Activated naive CD4-positive, alpha-beta T cell treated with anti-CD3 and anti-CD28 coated beads, Interleukin-2, amount 10 ng/mL, durations not matched to agents 5 hours and 36 hours (primary cell): ENCODE measurements around the gene DUX4. TPM values are rescaled to one million over a fixed set of nuclear protein-coding genes. Genes with fewer than 3 reads are reported as not detected.

Experiments used
- total RNA-seq, 2 experiments: library from RNA; stranded (reverse); gene quantifications; one replicate each; pipeline ENCODE4 v1.2.3, GENCODE V29; 2021

DUX4 gene
- not detected for total RNA-seq

GRCh38 chr4:190173428-190173827 lies at the start of gene DUX4:
TSS of gene DUX4 (plus strand) at chr4:190173774. CDS start at chr4:190173774, 0 bp downstream.

Other genes starting within 250 kb of the DUX4 start
- gene FRG1, start 232.9 kb upstream of the DUX4 start, total RNA-seq = 10 to 100 TPM; 63.2 to 65.1 TPM
- gene FRG2, start 146.5 kb upstream of the DUX4 start, total RNA-seq = not detected
- not detected for gene DBET, start 109.3 kb upstream of the DUX4 start, total RNA-seq